Activated T-helper 17 cell treated with anti-CD3 and anti-CD28 coated beads, Interleukin-2, amount 50 U/mL, for 72 hours (primary cell): ENCODE data around the gene AKNA. TPM values are rescaled to one million over a fixed set of nuclear protein-coding genes. Genes with fewer than 3 reads are reported as not detected.
A peak's percentile ranks its signal among the peaks of the same experiment; 100 is the strongest.

Experiments
- ATAC-seq: fragments of 150-1000 bp; cut with Tn5 transposase; replicated peaks from 2 replicates; pipeline ENCODE4 v1.10.0; 2021; ENCODE audit warnings: mild to moderate bottlenecking, moderate library complexity
- H3K27ac Mint-ChIP-seq: one replicate; pipeline ENCODE4 v1.8.0; 2022; ENCODE audit warnings: mixed read lengths
- H3K27me3 Mint-ChIP-seq: one replicate; pipeline ENCODE4 v1.8.0; 2022; ENCODE audit warnings: mixed read lengths
- H3K36me3 Mint-ChIP-seq: one replicate; pipeline ENCODE4 v1.8.0; 2022; ENCODE audit warnings: low read depth, mild to moderate bottlenecking, mixed read lengths
- H3K4me1 Mint-ChIP-seq: one replicate; pipeline ENCODE4 v1.8.0; 2022; ENCODE audit warnings: mixed read lengths
- H3K4me3 Mint-ChIP-seq: one replicate; pipeline ENCODE4 v1.8.0; 2022; ENCODE audit warnings: mild to moderate bottlenecking, mixed read lengths
- H3K9me3 Mint-ChIP-seq: one replicate; pipeline ENCODE4 v1.8.0; 2022; ENCODE audit warnings: mixed read lengths
- total RNA-seq, 2 donors: library from RNA; stranded (reverse); gene quantifications; one replicate each; pipeline ENCODE4 v1.2.3, GENCODE V29; 2022

Gene AKNA
- total RNA-seq, 2 donors from 2014 or later = 169 to 184 TPM

- Mint-ChIP-seq H3K4me1 (no peaks in the 10 kb centered on the region), H3K36me3 (no peaks in the 10 kb centered on the region), H3K27me3 (no peaks in the 10 kb centered on the region), H3K27ac (no peak overlapping the region), H3K9me3 (no peaks in the 10 kb centered on the region), H3K4me3 (no peak overlapping the region)
- no peak for ATAC-seq
These were observed 38.5 kb upstream of the AKNA start for GRCh38 chr9:114426046-114426948.

GRCh38 chr9:114425126-114425525 is 37.3 kb upstream of the AKNA start:
- no peak for ATAC-seq
- H3K27me3 Mint-ChIP-seq = no peaks in the 10 kb centered on the region

GRCh38 chr9:114424126-114424525 is 36.3 kb upstream of the AKNA start:
- H3K4me3 Mint-ChIP-seq = no peak overlapping the region
- H3K27ac Mint-ChIP-seq = no peak overlapping the region
- no peaks in the 10 kb centered on the region for H3K36me3 Mint-ChIP-seq
- no peak for ATAC-seq
- no peaks in the 10 kb centered on the region for H3K9me3 Mint-ChIP-seq
- no peaks in the 10 kb centered on the region for H3K27me3 Mint-ChIP-seq
- H3K4me1 Mint-ChIP-seq = no peaks in the 10 kb centered on the region

More at GRCh38 chr9:114425126-114425525, 37.3 kb upstream of the AKNA start:
- Mint-ChIP-seq H3K4me1 (no peaks in the 10 kb centered on the region), H3K27ac (no peak overlapping the region), H3K36me3 (no peaks in the 10 kb centered on the region), H3K9me3 (no peaks in the 10 kb centered on the region), H3K4me3 (no peak overlapping the region)

GRCh38 chr9:114423181-114423580 is 35.4 kb upstream of the AKNA start:
- no peak overlapping the region for H3K4me3 Mint-ChIP-seq
- ATAC-seq = no peak
- no peaks in the 10 kb centered on the region for H3K27me3 Mint-ChIP-seq
- no peaks in the 10 kb centered on the region for H3K4me1 Mint-ChIP-seq
- H3K27ac Mint-ChIP-seq = no peak overlapping the region
- no peaks in the 10 kb centered on the region for H3K36me3 Mint-ChIP-seq
- no peaks in the 10 kb centered on the region for H3K9me3 Mint-ChIP-seq

- Mint-ChIP-seq H3K4me3 (no peak overlapping the region), H3K4me1 (no peaks in the 10 kb centered on the region), H3K27ac (no peak overlapping the region), H3K27me3 (no peaks in the 10 kb centered on the region), H3K9me3 (no peaks in the 10 kb centered on the region), H3K36me3 (no peaks in the 10 kb centered on the region)
- no peak for ATAC-seq
These were observed 33.4 kb upstream of the AKNA start for GRCh38 chr9:114421147-114421546.

- Mint-ChIP-seq H3K4me3 (no peak overlapping the region), H3K36me3 (no peaks in the 10 kb centered on the region), H3K27ac (no peak overlapping the region), H3K9me3 (no peaks in the 10 kb centered on the region), H3K4me1 (no peaks in the 10 kb centered on the region), H3K27me3 (no peaks in the 10 kb centered on the region)
- no peak for ATAC-seq
These were observed 32.0 kb upstream of the AKNA start for GRCh38 chr9:114419796-114420195.

- Mint-ChIP-seq H3K27me3 (no peaks in the 10 kb centered on the region), H3K9me3 (no peaks in the 10 kb centered on the region), H3K4me1 (no peaks in the 10 kb centered on the region), H3K36me3 (no peaks in the 10 kb centered on the region), H3K4me3 (no peak overlapping the region), H3K27ac (peak overlapping the region; percentile 15)
- peak; percentile 25 for ATAC-seq
These were observed 30.3 kb upstream of the AKNA start for GRCh38 chr9:114418053-114418452.

GRCh38 chr9:114417511-114417910 is 29.7 kb upstream of the AKNA start:
- Mint-ChIP-seq H3K27ac (peak overlapping the region; percentile 15), H3K4me3 (no peak overlapping the region)
- peak; percentile 53 for ATAC-seq

GRCh38 chr9:114416906-114417305 is 29.1 kb upstream of the AKNA start:
- no peak overlapping the region for H3K27ac Mint-ChIP-seq
- no peaks in the 10 kb centered on the region for H3K27me3 Mint-ChIP-seq
- no peaks in the 10 kb centered on the region for H3K9me3 Mint-ChIP-seq
- ATAC-seq = no peak
- no peak overlapping the region for H3K4me3 Mint-ChIP-seq
- no peaks in the 10 kb centered on the region for H3K4me1 Mint-ChIP-seq
- H3K36me3 Mint-ChIP-seq = no peaks in the 10 kb centered on the region

More at GRCh38 chr9:114417511-114417910, 29.7 kb upstream of the AKNA start:
- H3K4me1 Mint-ChIP-seq = no peaks in the 10 kb centered on the region
- H3K36me3 Mint-ChIP-seq = no peaks in the 10 kb centered on the region
- H3K27me3 Mint-ChIP-seq = no peaks in the 10 kb centered on the region
- no peaks in the 10 kb centered on the region for H3K9me3 Mint-ChIP-seq

GRCh38 chr9:114416290-114416689 is 28.5 kb upstream of the AKNA start:
- H3K4me1 Mint-ChIP-seq = no peaks in the 10 kb centered on the region
- H3K4me3 Mint-ChIP-seq = no peak overlapping the region
- H3K27me3 Mint-ChIP-seq = no peaks in the 10 kb centered on the region
- H3K9me3 Mint-ChIP-seq = no peaks in the 10 kb centered on the region
- no peaks in the 10 kb centered on the region for H3K36me3 Mint-ChIP-seq
- ATAC-seq = no peak
- H3K27ac Mint-ChIP-seq = no peak overlapping the region

- Mint-ChIP-seq H3K27ac (no peak overlapping the region), H3K9me3 (no peaks in the 10 kb centered on the region), H3K36me3 (no peaks in the 10 kb centered on the region), H3K27me3 (no peaks in the 10 kb centered on the region), H3K4me1 (no peaks in the 10 kb centered on the region), H3K4me3 (no peak overlapping the region)
- no peak for ATAC-seq
These were observed 26.6 kb upstream of the AKNA start for GRCh38 chr9:114414346-114414745.

GRCh38 chr9:114413861-114414301 is 26.1 kb upstream of the AKNA start:
- no peaks in the 10 kb centered on the region for H3K36me3 Mint-ChIP-seq
- peak; percentile 11 for ATAC-seq
- no peak overlapping the region for H3K27ac Mint-ChIP-seq
- no peaks in the 10 kb centered on the region for H3K9me3 Mint-ChIP-seq
- no peak overlapping the region for H3K4me3 Mint-ChIP-seq
- no peaks in the 10 kb centered on the region for H3K4me1 Mint-ChIP-seq
- no peaks in the 10 kb centered on the region for H3K27me3 Mint-ChIP-seq

- Mint-ChIP-seq H3K4me1 (no peaks in the 10 kb centered on the region), H3K27ac (no peak overlapping the region), H3K9me3 (no peaks in the 10 kb centered on the region), H3K4me3 (no peak overlapping the region), H3K36me3 (no peaks in the 10 kb centered on the region), H3K27me3 (no peaks in the 10 kb centered on the region)
- no peak for ATAC-seq
These were observed 24.4 kb upstream of the AKNA start for GRCh38 chr9:114412048-114412683.

GRCh38 chr9:114411452-114411851 is 23.7 kb upstream of the AKNA start:
- H3K36me3 Mint-ChIP-seq = no peaks in the 10 kb centered on the region
- no peaks in the 10 kb centered on the region for H3K27me3 Mint-ChIP-seq
- ATAC-seq = no peak
- H3K4me1 Mint-ChIP-seq = no peaks in the 10 kb centered on the region
- no peak overlapping the region for H3K27ac Mint-ChIP-seq
- H3K9me3 Mint-ChIP-seq = no peaks in the 10 kb centered on the region
- H3K4me3 Mint-ChIP-seq = no peak overlapping the region

- H3K36me3 Mint-ChIP-seq = no peaks in the 10 kb centered on the region
- no peak overlapping the region for H3K4me3 Mint-ChIP-seq
- no peak for ATAC-seq
- no peaks in the 10 kb centered on the region for H3K4me1 Mint-ChIP-seq
- H3K27ac Mint-ChIP-seq = no peak overlapping the region
- H3K27me3 Mint-ChIP-seq = no peaks in the 10 kb centered on the region
- H3K9me3 Mint-ChIP-seq = no peaks in the 10 kb centered on the region
These were observed 23.1 kb upstream of the AKNA start for GRCh38 chr9:114410910-114411309.
